NCI-H82 (cell line): Measurements from ENCODE around the gene CENPH.
"Not testable (repeated sequence)": the region's sequence is repeated elsewhere in the genome, so short reads cannot be mapped to it uniquely, and the experiment has no call there.

Experiments
- DNase-seq: peaks from one replicate; lab custom pipeline; 2025; lab: John Stamatoyannopoulos, UW

CENPH gene

DNA sequence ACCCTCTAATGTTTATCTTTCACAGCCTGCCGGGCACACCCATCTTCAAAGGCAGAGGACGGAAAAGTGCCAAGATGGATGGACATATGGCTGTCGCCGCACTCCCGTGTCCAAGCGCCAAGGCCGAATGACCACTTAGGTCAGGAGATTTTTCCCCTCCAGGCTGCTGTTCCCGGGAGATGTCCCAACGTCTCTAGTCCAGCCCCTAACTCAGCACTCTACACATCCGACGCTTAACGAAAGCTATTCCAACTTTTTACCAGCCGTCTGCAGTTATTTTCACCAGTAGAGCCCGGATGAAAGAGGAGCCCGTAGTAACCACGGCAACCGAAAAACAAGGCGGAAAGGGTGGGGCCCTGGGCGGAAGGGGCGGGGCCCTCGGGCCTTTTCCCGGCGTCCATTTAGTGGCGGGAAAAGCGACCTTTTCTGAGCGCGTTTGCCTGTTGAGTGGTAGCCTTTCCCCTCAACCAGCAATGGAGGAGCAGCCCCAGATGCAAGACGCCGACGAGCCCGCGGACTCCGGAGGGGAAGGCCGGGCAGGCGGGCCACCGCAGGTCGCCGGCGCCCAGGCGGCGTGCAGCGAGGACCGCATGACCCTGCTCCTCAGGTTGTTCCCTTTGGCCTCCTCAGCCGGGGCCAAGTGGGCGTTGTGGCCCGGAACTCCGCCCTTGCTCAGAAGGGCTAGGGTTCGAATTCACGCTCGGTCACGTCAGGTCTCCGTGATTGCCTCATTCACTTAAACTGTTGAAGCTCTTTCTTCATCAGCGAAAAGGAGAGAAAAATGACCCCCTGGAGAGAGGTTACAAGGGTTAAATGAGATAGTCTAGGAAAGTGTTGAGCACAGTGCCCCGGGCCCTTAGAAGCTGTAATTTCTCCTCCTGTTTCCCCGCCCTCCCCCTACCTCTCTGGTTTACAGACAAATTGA is at the start of gene CENPH:
Gene CENPH (plus strand): TSS at position 422 of the 925 bp plus-strand sequence. CDS start 52 bp downstream, at position 474.
- DNase-seq: peak; percentile 91

DNA sequence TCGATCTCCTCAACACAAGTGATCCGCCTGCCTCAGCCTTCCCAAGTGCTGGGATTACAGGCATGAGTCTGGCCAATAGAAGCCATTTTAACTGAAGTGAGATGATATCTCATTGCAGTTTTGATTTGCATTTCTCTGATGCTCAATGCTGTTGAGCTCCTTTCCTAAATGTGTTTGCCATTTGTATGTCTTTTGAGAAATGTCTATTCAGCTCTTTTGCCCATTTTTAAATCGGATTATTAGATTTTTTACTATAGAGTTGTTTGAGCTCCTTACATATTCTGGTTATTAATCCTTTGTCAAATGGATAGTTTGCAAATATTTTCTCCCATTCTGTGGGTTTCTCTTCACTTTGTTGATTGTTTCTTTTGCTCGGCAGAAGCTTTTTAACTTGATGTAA is 49.1 kb upstream of the CENPH start:
- DNase-seq: not testable (repeated sequence)

DNA sequence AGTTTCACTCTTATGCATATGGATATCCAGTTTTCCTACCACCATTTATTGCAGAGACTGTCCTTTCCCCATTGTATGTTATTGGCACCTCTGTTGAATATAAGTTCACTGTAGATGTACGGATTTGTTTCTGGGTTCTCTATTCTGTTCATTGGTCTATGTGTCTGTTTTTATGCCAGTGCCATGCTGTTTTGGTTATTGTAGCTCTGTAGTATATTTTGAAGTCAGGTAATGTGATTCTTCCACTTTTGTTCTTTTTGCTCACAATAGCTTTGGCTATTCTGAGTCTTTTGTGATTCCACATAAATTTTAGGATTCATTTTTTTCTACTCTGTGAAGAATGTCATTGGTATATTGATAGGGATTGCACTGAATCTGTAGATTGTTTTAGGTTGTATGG is 48.6 kb upstream of the CENPH start:
- DNase-seq: no peak

DNA sequence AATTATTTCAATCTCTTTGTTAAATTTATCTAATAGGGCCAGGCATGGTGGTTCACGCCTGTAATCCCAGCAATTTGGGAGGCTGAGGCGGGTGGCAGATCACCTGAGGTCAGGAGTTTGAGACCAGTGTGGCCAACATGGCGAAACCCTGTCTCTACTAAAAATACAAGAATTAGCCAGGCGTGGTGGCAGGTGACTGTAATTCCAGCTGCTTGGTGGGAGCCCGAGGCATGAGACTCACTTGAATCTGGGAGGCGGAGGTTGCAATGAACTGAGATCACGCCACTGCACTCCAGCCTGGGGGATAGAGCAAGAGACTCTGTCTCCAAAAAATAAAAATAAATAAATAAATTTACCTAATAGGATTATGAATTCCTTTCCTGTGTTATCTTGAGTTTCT is 40.8 kb upstream of the CENPH start:
- DNase-seq: not testable (repeated sequence)

GRCh38 chr5:69148981-69149675 is 40.3 kb upstream of the CENPH start:
- DNase-seq: no peak

DNA sequence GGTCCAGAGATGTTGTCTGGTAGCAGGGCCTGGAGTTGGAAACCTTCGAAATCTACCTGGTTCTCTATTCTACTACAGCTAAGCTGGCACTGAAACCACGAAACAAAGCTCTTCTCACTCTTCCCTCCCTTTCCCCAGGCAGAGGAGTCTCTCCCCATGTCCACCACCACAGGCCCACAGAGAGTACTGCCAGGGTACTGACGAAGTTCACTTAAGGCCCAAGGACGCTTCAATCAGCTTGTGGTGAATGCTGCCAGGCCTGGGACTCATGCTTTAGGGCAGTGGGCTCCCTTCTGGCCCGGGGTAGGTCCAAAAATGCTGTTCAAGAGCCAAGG is 39.7 kb upstream of the CENPH start:
- no peak for DNase-seq

DNA sequence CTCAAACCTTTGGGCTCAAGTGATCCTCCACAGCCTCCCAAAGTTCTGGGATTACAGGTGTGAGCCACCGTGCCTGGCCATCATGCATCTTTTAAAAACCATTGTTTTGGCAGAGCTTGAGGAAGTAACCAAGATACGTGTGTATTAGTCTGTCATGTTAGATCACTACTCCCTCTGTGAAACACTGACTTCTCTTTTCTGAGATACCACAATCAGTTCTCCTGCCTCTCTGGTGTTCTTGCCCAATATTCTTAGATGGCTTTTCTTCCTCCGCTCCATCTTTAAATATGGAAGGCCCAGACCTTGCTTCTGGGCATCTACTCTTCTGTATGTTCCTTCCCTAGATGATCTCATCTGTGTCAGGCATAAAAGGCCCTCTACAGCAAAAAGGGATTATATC is 36.7 kb upstream of the CENPH start:
- DNase-seq: no peak

DNA sequence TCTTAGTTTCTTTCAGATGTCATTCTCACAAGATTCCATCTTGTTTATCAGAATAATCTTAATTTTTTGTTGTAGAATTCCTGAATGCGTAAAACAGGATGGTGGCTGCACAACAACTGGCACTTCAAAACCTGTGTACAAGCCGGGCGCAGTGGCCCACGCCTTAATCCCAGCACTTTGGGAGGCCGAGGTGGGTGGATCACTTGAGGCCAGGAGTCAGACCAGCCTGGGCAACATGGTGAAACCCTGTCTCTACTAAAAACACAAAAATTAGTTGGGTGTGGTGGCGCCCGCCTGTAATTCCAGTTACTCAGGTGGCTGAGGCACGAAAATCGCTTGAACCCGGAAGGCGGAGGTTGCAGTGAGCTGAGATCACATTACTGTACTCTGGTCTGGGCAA is 32.9 kb upstream of the CENPH start:
- DNase-seq: no peak

GRCh38 chr5:69158039-69158438 is 31.3 kb upstream of the CENPH start:
- no peak for DNase-seq

DNA sequence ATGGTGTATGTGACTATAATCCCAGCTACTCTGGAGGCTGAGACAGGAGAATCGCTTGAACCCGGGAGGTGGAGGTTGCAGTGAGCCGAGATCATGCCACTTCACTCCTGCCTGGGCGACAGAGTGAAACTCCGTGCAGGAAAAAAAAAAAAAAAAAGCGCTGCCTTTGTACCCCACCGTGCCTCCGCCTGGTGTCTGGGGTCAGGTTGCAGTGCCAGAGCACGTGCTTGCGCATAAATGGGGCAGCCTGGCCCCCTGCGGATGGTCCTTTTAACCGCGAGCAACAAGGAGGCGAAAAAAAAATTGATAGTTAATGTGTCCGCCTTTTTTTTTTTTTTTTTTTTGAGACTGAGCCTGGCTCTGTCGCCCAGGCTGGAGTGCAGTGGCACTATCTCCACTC is 28.7 kb upstream of the CENPH start:
- DNase-seq: no peak

DNA sequence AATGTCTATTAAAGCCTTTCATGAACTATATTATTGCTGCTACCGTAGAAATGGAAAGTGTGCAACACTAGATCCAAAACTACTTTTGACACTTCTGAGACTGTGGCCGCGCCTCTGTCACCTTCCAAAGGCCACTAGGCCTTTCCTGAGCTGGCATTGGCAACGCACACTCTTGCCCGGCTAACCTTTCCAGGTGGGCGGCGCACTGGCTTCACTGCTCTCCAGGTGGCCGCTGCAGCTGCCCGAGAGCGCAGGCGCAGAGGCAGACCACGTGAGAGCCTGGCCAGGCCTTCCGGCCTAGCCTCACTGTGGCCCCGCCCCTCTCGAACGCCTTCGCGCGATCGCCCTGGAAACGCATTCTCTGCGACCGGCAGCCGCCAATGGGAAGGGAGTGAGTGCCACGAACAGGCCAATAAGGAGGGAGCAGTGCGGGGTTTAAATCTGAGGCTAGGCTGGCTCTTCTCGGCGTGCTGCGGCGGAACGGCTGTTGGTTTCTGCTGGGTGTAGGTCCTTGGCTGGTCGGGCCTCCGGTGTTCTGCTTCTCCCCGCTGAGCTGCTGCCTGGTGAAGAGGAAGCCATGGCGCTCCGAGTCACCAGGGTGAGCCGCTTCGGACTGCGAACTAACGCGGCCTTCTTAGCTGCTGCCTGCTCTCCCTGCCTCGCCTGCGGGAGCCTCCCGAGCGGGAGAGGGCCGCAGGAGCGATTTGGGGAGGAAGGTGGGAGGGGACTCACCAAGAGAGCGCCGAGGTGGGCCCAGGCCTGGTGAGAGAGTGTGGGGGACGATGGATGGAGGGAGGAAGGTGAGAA is 22.5 kb upstream of the CENPH start, which contains the start of gene CCNB1:
Gene CCNB1 (plus strand): TSS at position 465 of the 807 bp plus-strand sequence. CDS start 113 bp downstream, at position 578.
- peak; percentile 98 for DNase-seq

GRCh38 chr5:69167493-69167855 is 21.9 kb upstream of the CENPH start:
- DNase-seq: no peak

- no peak for DNase-seq
Measured at GRCh38 chr5:69167929-69168328, 21.5 kb upstream of the CENPH start.

- no peak for DNase-seq
Measured at GRCh38 chr5:69170495-69170894, 18.9 kb upstream of the CENPH start.

DNA sequence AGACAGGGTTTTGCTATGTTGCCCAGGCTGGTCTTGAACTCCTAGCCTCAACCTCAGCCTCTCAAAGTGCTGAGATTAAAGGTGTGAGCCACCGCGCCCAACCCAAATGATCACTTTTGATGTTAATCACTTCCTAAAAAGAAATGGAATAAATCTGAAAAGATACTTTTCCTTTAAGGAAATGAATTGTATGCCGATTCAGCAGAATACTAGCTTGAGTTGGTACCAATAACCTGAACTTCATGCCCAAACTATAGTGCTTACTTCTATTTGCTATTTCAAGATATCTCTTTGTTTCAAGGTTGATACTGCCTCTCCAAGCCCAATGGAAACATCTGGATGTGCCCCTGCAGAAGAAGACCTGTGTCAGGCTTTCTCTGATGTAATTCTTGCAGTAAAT is 18.4 kb upstream of the CENPH start:
- no peak for DNase-seq

- DNase-seq: not testable (repeated sequence)
Measured at GRCh38 chr5:69181659-69182293, 7.6 kb upstream of the CENPH start.

DNA sequence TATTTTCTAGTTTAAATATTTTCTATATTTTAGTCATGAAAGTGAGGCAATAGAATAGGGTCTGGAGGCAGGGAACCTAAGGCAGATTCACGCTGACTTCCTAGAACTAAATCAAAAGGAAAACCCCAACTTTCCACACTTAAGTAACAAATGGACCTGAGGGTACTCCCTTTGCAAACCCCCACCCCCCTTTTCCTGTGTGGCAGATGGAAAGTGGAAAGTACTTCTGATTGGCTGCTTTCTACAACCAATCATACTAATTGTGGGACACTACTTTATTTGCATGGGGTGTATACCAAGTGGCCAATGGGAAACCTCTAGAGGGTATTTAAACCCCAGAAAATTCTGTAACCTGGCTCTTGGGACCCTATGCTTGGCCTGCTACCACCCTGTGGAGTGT is 4.8 kb upstream of the CENPH start:
- DNase-seq: no peak

GRCh38 chr5:69187342-69187741 is 2.0 kb upstream of the CENPH start:
- DNase-seq: no peak

DNA sequence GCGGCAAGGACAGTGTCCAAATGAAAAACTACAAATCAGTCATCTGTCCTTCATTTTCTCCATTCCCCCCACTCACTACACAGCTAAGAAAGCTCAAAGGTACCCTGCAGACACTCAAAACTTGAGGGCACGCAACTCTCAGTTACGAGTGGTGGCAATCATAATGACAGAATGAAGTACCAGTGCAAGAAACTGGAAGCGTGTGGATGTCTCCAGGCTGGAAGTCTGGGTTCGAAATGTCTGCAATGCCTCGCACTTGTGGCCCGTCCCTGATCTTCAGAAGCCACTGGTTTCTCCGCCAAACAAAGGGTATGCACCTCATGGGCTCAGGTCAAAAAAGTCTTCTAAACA is 597 bp upstream of the CENPH start:
- no peak for DNase-seq

GRCh38 chr5:69202497-69202896 is 13.1 kb downstream of the CENPH start:
- no peak for DNase-seq

DNA sequence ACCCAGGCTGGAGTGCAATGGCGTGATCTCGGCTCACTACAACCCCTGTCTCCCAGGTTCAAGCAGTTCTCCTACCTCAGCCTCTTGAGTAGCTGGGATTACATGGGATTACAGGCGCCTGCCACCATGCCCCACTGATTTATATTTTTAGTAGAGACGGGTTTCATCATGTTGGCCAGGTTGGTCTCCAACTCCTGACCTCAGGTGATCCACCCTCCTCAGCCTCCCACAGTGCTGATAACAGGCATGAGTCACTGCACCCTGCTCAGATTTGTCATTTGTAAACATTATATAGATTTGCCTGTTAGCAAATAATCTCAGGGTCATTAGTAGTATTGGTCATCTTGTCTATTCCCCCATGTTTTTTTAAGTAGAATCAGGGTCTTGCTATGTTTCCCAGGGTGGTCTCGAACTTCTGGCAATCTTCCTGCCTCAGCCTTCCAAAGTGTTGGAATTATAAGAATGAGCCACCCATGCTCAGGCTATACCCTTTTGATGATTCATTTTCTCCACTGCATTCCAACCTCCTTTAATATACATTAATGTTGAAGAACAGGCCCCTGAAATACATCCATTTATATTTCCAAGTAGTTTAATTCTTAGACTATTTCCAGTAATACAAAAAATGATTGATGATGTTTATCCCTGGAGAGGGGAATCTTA is 17.3 kb downstream of the CENPH start:
- no peak for DNase-seq

DNA sequence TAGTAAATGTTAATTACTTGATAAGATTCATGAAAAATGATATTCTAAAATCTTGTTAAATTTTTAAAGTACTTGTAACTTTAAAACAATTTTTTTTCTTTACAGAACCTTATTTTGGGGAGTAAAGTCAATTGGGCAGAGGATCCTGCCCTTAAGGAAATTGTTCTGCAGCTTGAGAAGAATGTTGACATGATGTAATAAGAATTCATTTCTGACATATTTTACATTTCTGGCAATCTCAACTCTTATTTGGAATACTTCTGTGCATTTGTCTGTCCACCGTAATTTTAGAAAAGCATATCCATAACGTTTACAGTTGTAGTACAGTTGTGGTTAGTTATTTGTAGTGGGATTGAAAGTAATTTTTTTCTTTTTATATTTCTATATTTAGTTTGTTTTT is 20.2 kb downstream of the CENPH start:
- no peak for DNase-seq
